Uterus (tissue), 4 donors: ENCODE results near the gene RPS3. TPM values are rescaled to one million over a fixed set of nuclear protein-coding genes. Genes with fewer than 3 reads are reported as not detected.
"Not testable (repeated sequence)": the region's sequence is repeated elsewhere in the genome, so short reads cannot be mapped to it uniquely, and the experiment has no call there.

ENCODE experiments used
- DNase-seq, 2 donors: peaks; one replicate each; pipeline ENCODE4 v3.0.0-alpha.2; 2019 to 2020
- H3K27ac ChIP-seq, 2 donors: fragments of 200-600 bp; sonication (generic); 1 replicate in 1 of 2; 2 replicates in 1 of 2; pipeline ENCODE4 v1.5.1; 2016 to 2018
- H3K27me3 ChIP-seq, 2 donors: fragments of 200-600 bp; sonication (generic); one replicate each; pipeline ENCODE4 v1.5.1; 2018 to 2019; ENCODE audit warnings: control low read depth in 1 of 2
- H3K36me3 ChIP-seq, 2 donors: fragments of 200-600 bp; sonication (generic); one replicate each; pipeline ENCODE4 v1.5.1; 2019; ENCODE audit warnings: control low read depth in 1 of 2
- H3K4me1 ChIP-seq, 2 donors: fragments of 200-600 bp; sonication (generic); one replicate each; pipeline ENCODE4 v1.5.1; 2018 to 2019; ENCODE audit warnings: control low read depth in 1 of 2
- H3K4me3 ChIP-seq, 2 donors: fragments of 200-600 bp; sonication (generic); 1 replicate in 1 of 2; 2 replicates in 1 of 2; pipeline ENCODE4 v1.5.1; 2018 to 2019; ENCODE audit warnings: mild to moderate bottlenecking in 1 of 2
- H3K9me3 ChIP-seq, 2 donors: fragments of 200-600 bp; sonication (generic); one replicate each; pipeline ENCODE4 v1.5.1; 2019; ENCODE audit warnings: control low read depth in 1 of 2
- CTCF ChIP-seq, 4 experiments: fragments of 200-600 bp in 2 of 4; fragments of 450-650 bp in 2 of 4; sonication (generic) in 2 of 4; IDR thresholded peaks; one replicate each; pipeline ENCODE4 v1.5.1; 2016 to 2019; ENCODE audit warnings: antibody characterized with exemption in 4 of 4, mild to moderate bottlenecking in 2 of 4, moderate library complexity in 1 of 4
- POLR2A ChIP-seq, 2 donors: fragments of 450-650 bp; IDR thresholded peaks; one replicate each; pipeline ENCODE4 v1.6.1; 2016; ENCODE audit warnings: antibody characterized with exemption in 2 of 2, mild to moderate bottlenecking in 1 of 2, moderate library complexity in 1 of 2
- intact Hi-C: fragments of 100-400 bp; cut with DNase I; formaldehyde crosslinking; loops from one replicate; pipeline ENCODE4 v1.15.1; 2023; ENCODE audit warnings: low total_unique reads
- total RNA-seq, 4 donors: library from RNA; depleted of rRNA in 3 of 4; stranded (reverse); fragments of >200 nt in 3 of 4; gene quantifications; one replicate each; pipeline versions ENCODE4 v1.1.0 to v1.2.4, GENCODE V29; 2014 to 2023
- donor health status: DM: yes; HTN: yes; CAD: no.

RPS3 gene
- total RNA-seq, 4 donors from 2014 or later, result 1,322 to 4,168 (median 2,484) TPM

GRCh38 chr11:75351541-75351790 lies 47.9 kb upstream of the RPS3 start, which contains the start of gene ARRB1:
Gene ARRB1, minus strand, starts transcription at chr11:75351661. Its CDS starts 54 bp downstream, at chr11:75351607.
- H3K36me3 ChIP-seq, result no peaks in the 10 kb centered on the region
- peaks cover 11 to 15% of the 10 kb centered on the region in 2 donors for H3K4me1 ChIP-seq
- peak within 1 kb of the TSS; percentile 45 to 76 for H3K4me3 ChIP-seq
- TF ChIP-seq POLR2A (IDR thresholded peaks at IDR 0.05), result no peak
- TF ChIP-seq CTCF (IDR thresholded peaks at IDR 0.05), result peak in 1 of 4 experiments; percentile 11
- H3K27ac ChIP-seq, result peak within 1 kb of the TSS; percentile 88 to 91
- H3K27me3 ChIP-seq, result no peaks in the 10 kb centered on the region
- no peaks in the 10 kb centered on the region for H3K9me3 ChIP-seq
- intact Hi-C loops, result no loop called here
- DNase-seq, result no peak

GRCh38 chr11:75351791-75352587 lies 47.3 kb upstream of the RPS3 start:
- peak overlapping the region; percentile 45 to 76 for H3K4me3 ChIP-seq
- DNase-seq, result peak; percentile 52 to 61
- intact Hi-C loops, result no loop called here
- H3K9me3 ChIP-seq, result no peaks in the 10 kb centered on the region
- no peak for TF ChIP-seq CTCF (IDR thresholded peaks at IDR 0.05)
- TF ChIP-seq POLR2A (IDR thresholded peaks at IDR 0.05), result no peak
- peak overlapping the region; percentile 88 to 91 for H3K27ac ChIP-seq
- no peaks in the 10 kb centered on the region for H3K36me3 ChIP-seq
- H3K4me1 ChIP-seq, result peaks cover 11 to 15% of the 10 kb centered on the region in 2 donors
- H3K27me3 ChIP-seq, result no peaks in the 10 kb centered on the region

- intact Hi-C loops, result no loop called here
- Histone ChIP-seq H3K4me3 (peak overlapping the region; percentile 45 to 76), H3K9me3 (no peaks in the 10 kb centered on the region), H3K27me3 (no peaks in the 10 kb centered on the region), H3K4me1 (peaks cover 6 to 15% of the 10 kb centered on the region in 2 donors), H3K36me3 (no peaks in the 10 kb centered on the region), H3K27ac (peak overlapping the region; percentile 88 to 91)
- DNase-seq, result no peak
- TF ChIP-seq CTCF (IDR thresholded peaks at IDR 0.05), result no peak
- TF ChIP-seq POLR2A (IDR thresholded peaks at IDR 0.05), result no peak
Measured at GRCh38 chr11:75352588-75353206, 46.6 kb upstream of the RPS3 start.

- Histone ChIP-seq H3K36me3 (no peaks in the 10 kb centered on the region), H3K27ac (no peak overlapping the region), H3K4me3 (no peak overlapping the region), H3K27me3 (no peaks in the 10 kb centered on the region), H3K4me1 (peaks cover 6% of the 10 kb centered on the region in 2 donors), H3K9me3 (no peaks in the 10 kb centered on the region)
- DNase-seq, result no peak
- TF ChIP-seq CTCF (IDR thresholded peaks at IDR 0.05), result no peak
- TF ChIP-seq POLR2A (IDR thresholded peaks at IDR 0.05), result no peak
- intact Hi-C loops, result no loop called here
Measured at GRCh38 chr11:75355051-75355450, 44.3 kb upstream of the RPS3 start.

GRCh38 chr11:75356613-75357012 lies 42.7 kb upstream of the RPS3 start:
- DNase-seq, result no peak
- intact Hi-C loops, result no loop called here
- Histone ChIP-seq H3K4me3 (no peak overlapping the region), H3K27ac (no peak overlapping the region), H3K9me3 (no peaks in the 10 kb centered on the region), H3K36me3 (no peaks in the 10 kb centered on the region), H3K4me1 (no peaks in the 10 kb centered on the region), H3K27me3 (no peaks in the 10 kb centered on the region)
- TF ChIP-seq POLR2A (IDR thresholded peaks at IDR 0.05), result no peak
- TF ChIP-seq CTCF (IDR thresholded peaks at IDR 0.05), result no peak

GRCh38 chr11:75362285-75362684 lies 37.0 kb upstream of the RPS3 start:
- H3K9me3 ChIP-seq, intact Hi-C loops, H3K4me1 ChIP-seq, H3K27ac ChIP-seq, H3K27me3 ChIP-seq, H3K36me3 ChIP-seq, H3K4me3 ChIP-seq, DNase-seq: not testable (repeated sequence)
